Testis (tissue), 2 donors: ENCODE measurements around the gene IRF2.

ENCODE experiments used
- CTCF ChIP-seq, 3 experiments: fragments of 450-650 bp in 2 of 3; fragments of 200-600 bp in 1 of 3; sonication (generic) in 1 of 3; IDR thresholded peaks; one replicate each; pipeline ENCODE4 v1.5.1; 2016 to 2019; ENCODE audit warnings: antibody characterized with exemption in 3 of 3, mild to moderate bottlenecking in 2 of 3, moderate library complexity in 1 of 3
- POLR2A ChIP-seq: fragments of 450-650 bp; IDR thresholded peaks from one replicate; pipeline ENCODE4 v1.6.1; 2017; ENCODE audit warnings: antibody characterized with exemption, mild to moderate bottlenecking, moderate library complexity

- TF ChIP-seq CTCF (IDR thresholded peaks at IDR 0.05) (no peak), POLR2A (no peak)
Measured at GRCh38 chr4:184406958-184407391, 67.4 kb downstream of the IRF2 start.
